ENCODE results near the gene MYL7.
A peak's percentile ranks its signal among the peaks of the same experiment; 100 is the strongest.

Gene MYL7

GRCh38 chr7:44150466-44150832 lies 9.3 kb upstream of the MYL7 start:
- DNase-seq (ENCODE audit: low read depth), result no peak

GRCh38 chr7:44149571-44150465 lies 8.7 kb upstream of the MYL7 start:
- no peak for DNase-seq (ENCODE audit: low read depth)

DNA sequence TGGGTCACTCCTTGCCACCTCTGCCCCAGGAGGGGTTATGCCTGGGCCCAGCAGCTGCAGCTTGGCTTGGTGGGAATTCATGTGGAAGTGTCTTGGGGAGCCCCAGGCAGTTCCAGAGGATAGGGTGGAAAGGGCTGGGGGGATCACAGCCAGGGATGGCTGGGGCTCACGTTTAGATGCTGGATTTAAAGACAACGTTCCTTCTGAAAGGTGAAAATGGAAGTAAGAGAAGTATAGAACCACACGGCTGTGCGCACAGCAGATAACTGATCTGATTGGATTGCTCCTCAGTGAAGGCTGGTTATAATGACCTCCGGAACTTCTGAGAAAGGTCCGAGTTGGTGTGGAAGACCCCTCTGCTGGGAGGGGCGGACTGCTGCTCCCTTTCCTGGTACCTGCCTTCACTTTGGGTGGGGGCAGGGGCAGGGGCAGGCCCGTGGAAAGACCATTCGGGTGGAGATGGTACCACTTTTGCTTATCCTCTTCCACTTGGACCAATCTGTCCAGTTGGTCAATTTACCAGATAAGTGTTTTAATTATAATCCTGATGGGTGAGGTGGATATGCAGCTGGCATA lies 7.9 kb upstream of the MYL7 start:
- DNase-seq (ENCODE audit: low read depth), result no peak

- no peak for DNase-seq (ENCODE audit: low read depth)
Measured at GRCh38 chr7:44148166-44148565, 7.0 kb upstream of the MYL7 start.

- no peak for DNase-seq (ENCODE audit: low read depth)
Measured at GRCh38 chr7:44147026-44147991, 6.2 kb upstream of the MYL7 start.

DNA sequence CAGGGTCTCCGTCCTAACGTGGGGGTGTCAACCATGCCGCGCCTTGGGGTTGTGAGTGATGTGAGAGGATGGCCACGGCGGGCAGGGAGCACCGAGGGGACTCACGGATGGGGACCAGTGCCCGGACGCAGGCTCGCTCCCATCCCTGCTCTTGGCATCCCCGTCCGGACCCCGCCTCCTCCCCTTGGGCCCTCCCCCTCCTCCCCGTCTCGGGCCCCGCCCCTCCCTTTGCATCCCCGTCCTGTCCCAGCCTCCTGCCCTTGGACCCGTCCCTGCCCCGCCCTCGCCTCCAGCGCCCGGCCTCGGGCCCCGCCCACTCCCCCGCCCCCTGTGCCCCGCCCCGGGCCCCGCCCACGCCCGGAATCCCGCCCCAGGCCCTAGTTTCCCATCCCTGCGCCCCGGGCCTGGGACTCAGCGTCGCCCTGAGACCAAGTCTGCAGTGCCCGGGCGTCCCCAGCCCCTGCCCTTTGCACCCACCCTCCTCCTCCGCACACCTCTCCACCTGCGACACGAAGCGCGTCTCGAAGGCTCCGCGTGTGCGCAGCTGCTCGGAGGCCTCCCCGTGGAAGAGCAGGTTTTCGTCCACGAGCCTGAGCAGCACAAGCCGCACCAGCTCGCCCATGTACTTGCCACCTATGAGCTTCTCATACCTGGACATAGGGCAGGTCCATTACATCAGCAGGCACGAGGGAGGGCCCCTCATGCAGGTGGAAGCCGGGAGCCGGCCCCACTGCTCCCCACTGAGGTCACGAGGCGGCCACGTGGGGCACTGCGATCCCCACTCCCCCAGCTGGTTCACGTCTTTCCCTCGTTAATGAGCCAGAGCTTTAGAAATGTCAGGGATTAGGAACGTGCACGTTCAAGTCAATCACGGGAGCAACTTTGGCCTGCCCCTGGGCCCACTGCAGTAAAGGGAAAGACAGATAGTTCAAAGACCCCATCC lies 5.1 kb upstream of the MYL7 start:
- peak; percentile 45 for DNase-seq (ENCODE audit: low read depth)

DNA sequence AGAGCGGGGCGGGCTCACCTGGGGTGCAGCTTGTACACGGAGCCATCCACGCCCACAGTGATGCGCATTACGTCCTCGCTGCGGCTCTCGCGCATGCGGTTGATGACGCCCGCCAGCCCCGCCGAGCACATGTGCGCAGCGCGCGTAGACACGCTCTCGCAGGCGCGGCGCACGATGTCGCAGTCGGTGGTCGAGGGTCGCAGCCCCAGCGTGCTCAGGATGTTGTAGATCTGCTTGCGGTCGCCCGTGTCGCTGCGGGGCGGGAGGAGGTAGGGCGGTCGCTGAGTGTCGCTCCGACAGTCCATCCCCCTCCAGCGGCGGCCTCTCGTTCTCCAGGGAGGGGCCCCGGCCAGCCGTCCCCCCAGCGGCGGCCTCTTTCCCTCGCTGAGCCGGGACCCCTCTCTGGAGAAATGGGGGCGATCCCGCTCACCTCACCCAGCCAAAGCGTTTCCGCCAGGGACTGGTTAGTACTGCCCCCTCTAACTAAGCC lies 4.4 kb upstream of the MYL7 start:
- DNase-seq (ENCODE audit: low read depth), result no peak

GRCh38 chr7:44144968-44145478 lies 3.9 kb upstream of the MYL7 start:
- no peak for DNase-seq (ENCODE audit: low read depth)

DNA sequence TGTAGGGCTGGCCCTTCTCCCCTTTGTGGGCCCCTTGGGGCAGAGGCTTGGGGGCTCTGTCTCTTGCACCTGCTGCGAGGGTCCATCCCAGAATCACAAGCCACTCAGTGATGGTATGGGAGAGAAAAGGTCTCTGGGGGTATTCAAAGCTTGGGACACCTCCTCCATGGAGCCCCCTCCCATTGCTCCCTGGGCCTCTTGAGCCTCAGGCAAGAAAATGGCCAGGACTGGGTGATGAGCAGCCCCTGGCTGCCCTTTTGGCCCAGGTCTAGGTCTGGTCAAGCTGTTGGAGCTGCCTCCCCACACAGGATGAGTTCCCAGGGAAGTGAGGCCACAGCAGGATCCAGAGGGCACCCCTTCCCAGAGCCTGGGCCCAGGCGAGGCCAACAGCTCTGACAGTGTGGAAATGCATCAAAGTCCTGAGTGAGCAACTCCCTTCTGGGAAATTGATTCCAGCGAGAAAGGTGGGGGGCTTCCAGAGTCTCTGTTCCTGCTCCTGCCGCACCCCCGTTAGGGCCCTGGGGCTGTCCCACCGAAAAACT lies 3.4 kb upstream of the MYL7 start:
- no peak for DNase-seq (ENCODE audit: low read depth)

DNA sequence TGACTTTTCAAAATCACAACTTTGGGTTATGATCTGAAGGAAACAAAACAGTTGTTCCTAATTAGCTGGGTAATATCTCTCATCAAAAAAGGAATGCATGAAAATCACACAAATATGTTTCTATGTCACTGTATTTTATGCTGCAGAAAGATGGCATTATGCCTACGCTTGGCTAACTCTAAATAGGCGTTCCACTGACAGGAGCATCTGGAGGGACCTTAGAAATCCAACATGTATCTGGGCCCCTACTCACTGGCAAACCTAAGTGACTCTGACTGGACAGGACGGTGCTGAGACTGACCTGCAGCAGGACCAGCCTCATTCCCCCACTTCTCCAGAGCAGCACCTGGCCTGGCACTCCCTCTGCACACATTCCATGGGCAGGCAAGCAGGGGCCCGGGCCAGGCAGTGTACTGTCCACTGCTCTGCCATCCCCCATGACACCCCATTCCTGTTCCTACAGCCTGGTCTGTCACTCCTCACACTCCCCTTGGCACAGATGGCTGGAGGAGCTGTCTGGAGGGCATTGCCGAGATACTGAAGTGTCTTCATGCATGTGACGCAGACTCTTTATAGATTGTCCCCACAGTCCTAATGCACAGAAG lies 2.6 kb upstream of the MYL7 start:
- no peak for DNase-seq (ENCODE audit: low read depth)

DNA sequence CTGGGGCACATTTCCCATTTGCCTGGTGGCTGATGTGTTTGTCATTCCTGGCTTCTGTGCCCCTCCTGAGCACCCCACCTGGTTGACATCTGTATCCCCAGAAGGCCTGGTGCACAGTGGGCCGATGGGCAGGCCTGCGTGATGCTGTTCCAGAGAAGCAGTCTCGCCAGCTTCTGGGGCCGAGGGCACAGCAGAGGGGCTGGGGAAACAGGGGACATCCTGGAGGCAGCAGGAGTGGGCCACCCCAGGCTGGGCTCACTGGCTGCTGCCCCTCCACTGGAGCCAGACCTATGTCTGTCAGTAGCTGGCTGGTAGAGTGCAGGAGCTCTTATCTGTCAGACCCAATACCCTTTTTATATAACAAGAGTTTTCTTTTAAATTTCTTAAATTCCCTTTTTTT lies 896 bp upstream of the MYL7 start:
- no peak for DNase-seq (ENCODE audit: low read depth)

GRCh38 chr7:44140341-44140740 lies 791 bp downstream of the MYL7 start:
- no peak for DNase-seq (ENCODE audit: low read depth)

GRCh38 chr7:44139311-44140010 lies 1.7 kb downstream of the MYL7 start:
- DNase-seq (ENCODE audit: low read depth), result no peak

- no peak for DNase-seq (ENCODE audit: low read depth)
Measured at GRCh38 chr7:44138698-44139097, 2.4 kb downstream of the MYL7 start.

GRCh38 chr7:44136731-44137130 lies 4.4 kb downstream of the MYL7 start:
- DNase-seq (ENCODE audit: low read depth), result no peak

GRCh38 chr7:44134943-44135628 lies 6.0 kb downstream of the MYL7 start:
- peak; percentile 37 for DNase-seq (ENCODE audit: low read depth)

DNA sequence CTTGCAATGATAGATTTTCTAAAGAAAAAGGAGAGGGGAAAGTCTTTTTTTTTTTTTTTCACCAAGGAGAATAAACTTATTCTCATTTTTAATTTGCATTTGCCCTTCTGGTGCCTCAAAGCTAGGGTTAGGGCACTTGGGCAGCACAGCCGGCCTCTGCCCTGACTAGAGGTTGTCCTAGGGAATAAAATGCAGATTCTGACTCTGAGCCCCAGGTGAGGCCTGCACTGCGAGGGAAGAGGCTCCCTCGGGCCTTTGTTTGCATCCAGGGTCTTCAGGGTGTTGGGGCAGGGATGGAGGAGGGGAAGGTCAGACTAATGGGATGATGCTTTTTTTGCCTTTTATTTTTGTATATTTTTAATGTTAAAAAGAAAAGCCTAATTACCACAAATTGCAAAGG lies 7.8 kb downstream of the MYL7 start:
- DNase-seq (ENCODE audit: low read depth), result no peak

- DNase-seq (ENCODE audit: low read depth), result peak; percentile 93
Measured at GRCh38 chr7:44132039-44132438, 9.1 kb downstream of the MYL7 start.
